IMR-90 (cell line): ENCODE results near the gene SPRED2.

Experiments used
- BHLHE40 ChIP-seq: fragments of 150-350 bp; IDR thresholded peaks from 2 replicates; pipeline ENCODE4 v1.6.1; 2016; ENCODE audit warnings: mild to moderate bottlenecking, low read depth, low read length
- CHD1 ChIP-seq: IDR thresholded peaks from 2 replicates; pipeline ENCODE4 v1.6.1; 2012; ENCODE audit warnings: low read depth, low read length, improper control_type of control experiment
- MAFK ChIP-seq: IDR thresholded peaks from 2 replicates; pipeline ENCODE4 v1.6.1; 2012; ENCODE audit warnings: low read depth, low read length, improper control_type of control experiment
- MXI1 ChIP-seq: IDR thresholded peaks from 2 replicates; pipeline ENCODE4 v1.6.1; 2012; ENCODE audit warnings: low read depth, mild to moderate bottlenecking, low read length, moderate library complexity, borderline replicate concordance
- POLR2A ChIP-seq: IDR thresholded peaks from 2 replicates; pipeline ENCODE4 v1.6.1; 2012; ENCODE audit warnings: mild to moderate bottlenecking, low read depth, low read length
- RAD21 ChIP-seq: IDR thresholded peaks from 2 replicates; pipeline ENCODE4 v1.6.1; 2012; ENCODE audit warnings: low read length, improper control_type of control experiment
- RCOR1 ChIP-seq: IDR thresholded peaks from 2 replicates; pipeline ENCODE4 v1.6.1; 2012; ENCODE audit warnings: mild to moderate bottlenecking, low read length, improper control_type of control experiment; ENCODE audit not compliant: insufficient replicate concordance
- RFX5 ChIP-seq: IDR thresholded peaks from 2 replicates; pipeline ENCODE4 v1.8.0; 2012; ENCODE audit warnings: low read depth, mild to moderate bottlenecking, low read length, moderate library complexity
- SMC3 ChIP-seq: fragments of 150-350 bp; IDR thresholded peaks from 2 replicates; pipeline ENCODE4 v1.6.1; 2016; ENCODE audit warnings: low read depth, mild to moderate bottlenecking, antibody characterized with exemption, low read length, moderate library complexity
- TF ChIP-seq, protein P1 (sequence below): conservative IDR thresholded peaks from 2 replicates; pipeline ENCODE4 v1.5.1; 2012; ENCODE audit warnings: mild to moderate bottlenecking, low read depth, low read length, improper control_type of control experiment
- TF ChIP-seq, protein P2 (sequence below): fragments of 150-350 bp; IDR thresholded peaks from 2 replicates; pipeline ENCODE4 v1.6.1; 2016; ENCODE audit warnings: low read depth, mild to moderate bottlenecking, low read length, moderate library complexity, borderline replicate concordance
- TF ChIP-seq, protein P3 (sequence below): fragments of 150-350 bp; IDR thresholded peaks from 2 replicates; pipeline ENCODE4 v1.6.1; 2017; ENCODE audit warnings: mild to moderate bottlenecking, antibody characterized with exemption, low read length, low read depth

DNA sequence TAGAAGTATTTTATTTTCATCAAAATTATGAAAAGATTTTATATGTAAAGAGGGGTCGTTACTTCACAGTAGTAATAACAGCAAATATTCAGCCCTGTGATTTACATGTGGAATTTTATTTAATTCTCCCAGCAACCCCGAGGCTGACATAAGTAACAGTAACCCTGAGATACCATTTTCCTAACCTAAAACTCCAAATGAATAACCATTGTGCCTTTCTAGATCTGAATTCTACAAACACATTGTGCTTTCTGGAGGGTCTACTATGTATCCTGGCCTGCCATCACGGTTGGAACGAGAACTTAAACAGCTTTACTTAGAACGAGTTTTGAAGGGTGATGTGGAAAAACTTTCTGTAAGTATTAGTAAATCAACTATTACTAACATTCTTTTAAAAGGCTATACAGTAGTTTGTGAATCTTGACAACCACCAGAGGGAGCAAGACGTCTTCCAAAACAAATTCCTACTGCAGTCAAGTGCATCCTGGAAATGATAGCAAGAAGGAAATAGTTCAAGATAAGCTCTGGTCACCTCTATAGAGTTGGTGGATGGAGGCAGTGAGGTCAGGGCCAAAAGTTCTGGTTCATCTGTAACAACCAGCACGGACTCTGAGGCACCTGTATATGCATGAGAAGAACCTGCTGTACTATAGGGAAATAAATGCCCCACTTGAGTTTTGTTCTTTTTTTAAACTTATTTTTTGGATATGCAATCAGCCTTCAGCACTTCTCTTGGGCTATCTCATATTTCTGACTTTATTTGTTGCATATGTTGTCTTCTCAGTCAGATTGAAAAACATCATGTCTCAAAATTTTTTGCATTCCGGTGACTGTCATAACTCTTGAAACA lies 167.4 kb downstream of the SPRED2 start:
- TF ChIP-seq RAD21 (peak; percentile 87), POLR2A (0 out of 2 replicates have a peak, but pooled peaks have one; percentile 28), CHD1 (no peak), BHLHE40 (no peak), MXI1 (no peak), RFX5 (no peak), RCOR1 (no peak), MAFK (no peak), SMC3 (peak; percentile 96)
- TF ChIP-seq, protein P1, sequence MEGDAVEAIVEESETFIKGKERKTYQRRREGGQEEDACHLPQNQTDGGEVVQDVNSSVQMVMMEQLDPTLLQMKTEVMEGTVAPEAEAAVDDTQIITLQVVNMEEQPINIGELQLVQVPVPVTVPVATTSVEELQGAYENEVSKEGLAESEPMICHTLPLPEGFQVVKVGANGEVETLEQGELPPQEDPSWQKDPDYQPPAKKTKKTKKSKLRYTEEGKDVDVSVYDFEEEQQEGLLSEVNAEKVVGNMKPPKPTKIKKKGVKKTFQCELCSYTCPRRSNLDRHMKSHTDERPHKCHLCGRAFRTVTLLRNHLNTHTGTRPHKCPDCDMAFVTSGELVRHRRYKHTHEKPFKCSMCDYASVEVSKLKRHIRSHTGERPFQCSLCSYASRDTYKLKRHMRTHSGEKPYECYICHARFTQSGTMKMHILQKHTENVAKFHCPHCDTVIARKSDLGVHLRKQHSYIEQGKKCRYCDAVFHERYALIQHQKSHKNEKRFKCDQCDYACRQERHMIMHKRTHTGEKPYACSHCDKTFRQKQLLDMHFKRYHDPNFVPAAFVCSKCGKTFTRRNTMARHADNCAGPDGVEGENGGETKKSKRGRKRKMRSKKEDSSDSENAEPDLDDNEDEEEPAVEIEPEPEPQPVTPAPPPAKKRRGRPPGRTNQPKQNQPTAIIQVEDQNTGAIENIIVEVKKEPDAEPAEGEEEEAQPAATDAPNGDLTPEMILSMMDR: peak; percentile 77
- TF ChIP-seq, protein P2, sequence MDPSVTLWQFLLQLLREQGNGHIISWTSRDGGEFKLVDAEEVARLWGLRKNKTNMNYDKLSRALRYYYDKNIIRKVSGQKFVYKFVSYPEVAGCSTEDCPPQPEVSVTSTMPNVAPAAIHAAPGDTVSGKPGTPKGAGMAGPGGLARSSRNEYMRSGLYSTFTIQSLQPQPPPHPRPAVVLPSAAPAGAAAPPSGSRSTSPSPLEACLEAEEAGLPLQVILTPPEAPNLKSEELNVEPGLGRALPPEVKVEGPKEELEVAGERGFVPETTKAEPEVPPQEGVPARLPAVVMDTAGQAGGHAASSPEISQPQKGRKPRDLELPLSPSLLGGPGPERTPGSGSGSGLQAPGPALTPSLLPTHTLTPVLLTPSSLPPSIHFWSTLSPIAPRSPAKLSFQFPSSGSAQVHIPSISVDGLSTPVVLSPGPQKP: no peak
- TF ChIP-seq, protein P3, sequence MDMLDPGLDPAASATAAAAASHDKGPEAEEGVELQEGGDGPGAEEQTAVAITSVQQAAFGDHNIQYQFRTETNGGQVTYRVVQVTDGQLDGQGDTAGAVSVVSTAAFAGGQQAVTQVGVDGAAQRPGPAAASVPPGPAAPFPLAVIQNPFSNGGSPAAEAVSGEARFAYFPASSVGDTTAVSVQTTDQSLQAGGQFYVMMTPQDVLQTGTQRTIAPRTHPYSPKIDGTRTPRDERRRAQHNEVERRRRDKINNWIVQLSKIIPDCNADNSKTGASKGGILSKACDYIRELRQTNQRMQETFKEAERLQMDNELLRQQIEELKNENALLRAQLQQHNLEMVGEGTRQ: no peak
